Measurements from ENCODE around the gene TCF15. TPM values are rescaled to one million over a fixed set of nuclear protein-coding genes. Genes with fewer than 3 reads are reported as not detected.

Gene TCF15
- total RNA-seq, 4 donors from 2014 or later = not detected

DNA sequence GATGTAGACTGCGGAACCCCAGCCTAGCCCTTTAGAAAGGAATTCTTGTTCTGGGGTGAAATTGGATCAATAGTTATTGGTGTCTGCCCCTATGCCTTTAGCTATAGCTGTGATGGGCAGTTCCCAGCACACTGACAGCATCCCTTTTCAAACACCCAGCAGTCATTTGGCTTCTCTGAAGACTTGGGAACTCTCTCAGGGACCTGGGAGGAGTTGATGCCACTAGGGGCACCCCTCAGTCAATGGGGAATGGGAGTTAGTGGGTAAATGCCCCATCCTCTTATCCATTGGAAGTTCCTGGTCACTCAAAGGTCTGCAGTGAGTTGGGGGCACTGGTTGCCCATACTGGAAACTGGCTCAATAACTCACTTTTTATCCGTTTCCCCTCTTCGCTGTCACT is 34.9 kb downstream of the TCF15 start:
- H3K27me3 ChIP-seq = peaks cover 53% of the 10 kb centered on the region

GRCh38 chr20:574297-574942 is 35.7 kb downstream of the TCF15 start:
- no peaks in the 10 kb centered on the region for H3K36me3 ChIP-seq
- H3K4me1 ChIP-seq = peaks cover 0 to 11% (median 9%) of the 10 kb centered on the region in 4 donors
- H3K27me3 ChIP-seq = peaks cover 61% of the 10 kb centered on the region
- TF ChIP-seq POLR2AphosphoS5 (IDR thresholded peaks at IDR 0.05) (no peak), EP300 (IDR thresholded peaks at IDR 0.05; ENCODE audit: low read depth) (no peak), POLR2A (IDR thresholded peaks at IDR 0.05) (no peak)
- TF ChIP-seq, protein P1, sequence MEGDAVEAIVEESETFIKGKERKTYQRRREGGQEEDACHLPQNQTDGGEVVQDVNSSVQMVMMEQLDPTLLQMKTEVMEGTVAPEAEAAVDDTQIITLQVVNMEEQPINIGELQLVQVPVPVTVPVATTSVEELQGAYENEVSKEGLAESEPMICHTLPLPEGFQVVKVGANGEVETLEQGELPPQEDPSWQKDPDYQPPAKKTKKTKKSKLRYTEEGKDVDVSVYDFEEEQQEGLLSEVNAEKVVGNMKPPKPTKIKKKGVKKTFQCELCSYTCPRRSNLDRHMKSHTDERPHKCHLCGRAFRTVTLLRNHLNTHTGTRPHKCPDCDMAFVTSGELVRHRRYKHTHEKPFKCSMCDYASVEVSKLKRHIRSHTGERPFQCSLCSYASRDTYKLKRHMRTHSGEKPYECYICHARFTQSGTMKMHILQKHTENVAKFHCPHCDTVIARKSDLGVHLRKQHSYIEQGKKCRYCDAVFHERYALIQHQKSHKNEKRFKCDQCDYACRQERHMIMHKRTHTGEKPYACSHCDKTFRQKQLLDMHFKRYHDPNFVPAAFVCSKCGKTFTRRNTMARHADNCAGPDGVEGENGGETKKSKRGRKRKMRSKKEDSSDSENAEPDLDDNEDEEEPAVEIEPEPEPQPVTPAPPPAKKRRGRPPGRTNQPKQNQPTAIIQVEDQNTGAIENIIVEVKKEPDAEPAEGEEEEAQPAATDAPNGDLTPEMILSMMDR (IDR thresholded peaks at IDR 0.05) = no peak
- intact Hi-C loops (cut with DNase I; ENCODE audit: low total_unique reads) (no loop called here), in situ Hi-C loops (cut with MboI; ENCODE audit: low pct_ligation_motif_present in 1 of 4, low pct_unique_long_range_greater_than_20kb in 1 of 4, low sequenced_read_pairs in 3 of 4) (loop anchor here in 1 of 4 donors (25.0 kb wide), 1 partner anchor 163 kb away; no protein-coding TSS in a partner anchor)
- no peak overlapping the region for H3K27ac ChIP-seq
- WGBS, 2 donors (ENCODE audit: low coverage in 1 of 2) = 62 to 70% methylated on average over 2 to 15 of the region's 15 CpGs
- no peak for DNase-seq
- no peaks in the 10 kb centered on the region for H3K9me3 ChIP-seq
- no peak overlapping the region for H3K4me3 ChIP-seq

More for the DNA sequence above, 34.9 kb downstream of the TCF15 start:
- no peaks in the 10 kb centered on the region for H3K36me3 ChIP-seq
- H3K9me3 ChIP-seq = no peaks in the 10 kb centered on the region
- TF ChIP-seq, protein P1 (IDR thresholded peaks at IDR 0.05) = no peak
- no peak for TF ChIP-seq POLR2AphosphoS5 (IDR thresholded peaks at IDR 0.05)
- TF ChIP-seq EP300 (IDR thresholded peaks at IDR 0.05; ENCODE audit: low read depth) = no peak
- TF ChIP-seq POLR2A (IDR thresholded peaks at IDR 0.05) = no peak
- no peak for DNase-seq
- peaks cover 0 to 11% (median 9%) of the 10 kb centered on the region in 4 donors for H3K4me1 ChIP-seq
- H3K4me3 ChIP-seq = no peak overlapping the region
- intact Hi-C loops (cut with DNase I; ENCODE audit: low total_unique reads) (no loop called here), in situ Hi-C loops (cut with MboI; ENCODE audit: low pct_ligation_motif_present in 1 of 4, low pct_unique_long_range_greater_than_20kb in 1 of 4, low sequenced_read_pairs in 3 of 4) (no loop called here)
- 86 to 90% methylated on average over 2 to 3 of the region's 3 CpGs for WGBS, 2 donors (ENCODE audit: low coverage in 1 of 2)
- no peak overlapping the region for H3K27ac ChIP-seq

GRCh38 chr20:573414-574296 is 36.5 kb downstream of the TCF15 start:
- TF ChIP-seq, protein P1 (IDR thresholded peaks at IDR 0.05) = no peak
- TF ChIP-seq POLR2AphosphoS5 (IDR thresholded peaks at IDR 0.05) (no peak), POLR2A (IDR thresholded peaks at IDR 0.05) (no peak), EP300 (IDR thresholded peaks at IDR 0.05; ENCODE audit: low read depth) (no peak)
- WGBS, 2 donors (ENCODE audit: low coverage in 1 of 2) = 17 to 61% methylated on average over 1 to 12 of the region's 12 CpGs
- Histone ChIP-seq H3K4me3 (no peak overlapping the region), H3K27me3 (peaks cover 67% of the 10 kb centered on the region), H3K4me1 (peaks cover 0 to 11% (median 9%) of the 10 kb centered on the region in 4 donors), H3K36me3 (no peaks in the 10 kb centered on the region), H3K27ac (no peak overlapping the region), H3K9me3 (no peaks in the 10 kb centered on the region)
- intact Hi-C loops (cut with DNase I; ENCODE audit: low total_unique reads) = no loop called here
- DNase-seq = no peak
- in situ Hi-C loops (cut with MboI; ENCODE audit: low pct_ligation_motif_present in 1 of 4, low pct_unique_long_range_greater_than_20kb in 1 of 4, low sequenced_read_pairs in 3 of 4) = loop anchor here in 1 of 4 donors (25.0 kb wide), 1 partner anchor 164 kb away; no protein-coding TSS in a partner anchor

DNA sequence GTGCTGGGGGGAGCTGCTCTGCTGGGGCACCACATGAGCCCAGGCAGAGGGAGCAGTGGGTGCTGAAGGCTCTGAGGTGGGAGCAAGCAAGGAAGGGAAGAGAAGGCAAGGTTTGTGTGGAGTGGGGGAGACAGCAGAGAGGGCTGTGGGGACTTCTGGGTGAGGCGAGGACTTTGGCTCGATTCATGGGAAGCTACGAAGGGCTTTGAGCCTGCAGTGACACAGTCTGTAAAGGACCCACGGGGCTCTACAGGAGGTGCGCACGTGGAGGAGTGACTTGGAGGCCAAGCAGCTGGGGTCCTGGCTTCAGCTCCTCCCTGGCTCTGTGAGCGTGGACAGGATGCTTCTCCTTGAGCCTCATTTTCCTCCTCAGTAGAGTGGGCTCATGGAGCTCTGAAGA is 37.4 kb downstream of the TCF15 start:
- in situ Hi-C loops (cut with MboI; ENCODE audit: low pct_ligation_motif_present in 1 of 4, low pct_unique_long_range_greater_than_20kb in 1 of 4, low sequenced_read_pairs in 3 of 4) = loop anchor here in 1 of 4 donors (25.0 kb wide), 1 partner anchor 165 kb away; no protein-coding TSS in a partner anchor

More for the DNA sequence above, 37.4 kb downstream of the TCF15 start:
- H3K4me3 ChIP-seq = no peak overlapping the region
- no peaks in the 10 kb centered on the region for H3K36me3 ChIP-seq
- TF ChIP-seq EP300 (IDR thresholded peaks at IDR 0.05; ENCODE audit: low read depth) = no peak
- no peak for TF ChIP-seq POLR2A (IDR thresholded peaks at IDR 0.05)
- TF ChIP-seq POLR2AphosphoS5 (IDR thresholded peaks at IDR 0.05) = no peak
- TF ChIP-seq, protein P1 (IDR thresholded peaks at IDR 0.05) = no peak
- peak overlapping the region in 1 of 4 donors; percentile 12 for H3K27ac ChIP-seq
- H3K27me3 ChIP-seq = peaks cover 76% of the 10 kb centered on the region
- 30 to 50% methylated on average over 3 to 7 of the region's 7 CpGs for WGBS, 2 donors (ENCODE audit: low coverage in 1 of 2)
- DNase-seq = no peak
- H3K9me3 ChIP-seq = no peaks in the 10 kb centered on the region
- H3K4me1 ChIP-seq = peaks cover 0 to 11% (median 9%) of the 10 kb centered on the region in 4 donors
- intact Hi-C loops (cut with DNase I; ENCODE audit: low total_unique reads) = no loop called here

Measured in transverse colon (tissue), 4 donors.